Activated CD8-positive, alpha-beta T cell treated with anti-CD3 and anti-CD28 coated beads for 36 hours (primary cell): Measurements from ENCODE around the gene FAM184B. TPM values are rescaled to one million over a fixed set of nuclear protein-coding genes. Genes with fewer than 3 reads are reported as not detected.

Experiments
- ATAC-seq: fragments of 200-7000 bp; cut with Tn5 transposase; one replicate; pipeline ENCODE4 v1.10.0; 2021; ENCODE audit warnings: mild to moderate bottlenecking, moderate library complexity
- CTCF ChIA-PET: fragments of 350-600 bp; sonication (Branson Sonifier 250); formaldehyde crosslinking; loops from one replicate; lab custom pipeline; 2021; ENCODE audit warnings: antibody characterized with exemption; lab: Charles Lee
- POLR2A ChIA-PET: fragments of 350-600 bp; sonication (Branson Sonifier 250); formaldehyde crosslinking; loops from one replicate; lab custom pipeline; 2021; ENCODE audit warnings: antibody characterized with exemption; lab: Charles Lee
- DNase-seq: peaks from one replicate; pipeline ENCODE4 v3.0.0-alpha.2; 2020
- H3K27ac Mint-ChIP-seq: one replicate; pipeline ENCODE4 v1.8.0; 2021; ENCODE audit warnings: mild to moderate bottlenecking, mixed read lengths
- H3K27me3 Mint-ChIP-seq: one replicate; pipeline ENCODE4 v1.8.0; 2021; ENCODE audit warnings: mixed read lengths
- H3K36me3 Mint-ChIP-seq: one replicate; pipeline ENCODE4 v1.8.0; 2021; ENCODE audit warnings: low read depth, mixed read lengths
- H3K4me1 Mint-ChIP-seq: one replicate; pipeline ENCODE4 v1.8.0; 2021; ENCODE audit warnings: low read depth, mixed read lengths
- H3K4me3 Mint-ChIP-seq: one replicate; pipeline ENCODE4 v1.8.0; 2021; ENCODE audit warnings: mild to moderate bottlenecking, moderate library complexity, mixed read lengths
- H3K9me3 Mint-ChIP-seq: one replicate; pipeline ENCODE4 v1.8.0; 2021; ENCODE audit warnings: mixed read lengths
- CTCF ChIP-seq: fragments of 200-600 bp; IDR thresholded peaks from one replicate; pipeline ENCODE4 v1.8.0; 2022; ENCODE audit warnings: antibody characterized with exemption, mild to moderate bottlenecking
- intact Hi-C: fragments of 100-400 bp; cut with micrococcal nuclease; formaldehyde crosslinking; loops from one replicate; pipeline ENCODE4 v1.10.0; 2022
- total RNA-seq, 2 experiments: library from RNA; stranded (reverse); gene quantifications; one replicate each; pipeline ENCODE4 v1.2.3, GENCODE V29; 2021

Gene FAM184B
- total RNA-seq, 2 experiments from 2014 or later, result 0.05 TPM; not detected in 1

DNA sequence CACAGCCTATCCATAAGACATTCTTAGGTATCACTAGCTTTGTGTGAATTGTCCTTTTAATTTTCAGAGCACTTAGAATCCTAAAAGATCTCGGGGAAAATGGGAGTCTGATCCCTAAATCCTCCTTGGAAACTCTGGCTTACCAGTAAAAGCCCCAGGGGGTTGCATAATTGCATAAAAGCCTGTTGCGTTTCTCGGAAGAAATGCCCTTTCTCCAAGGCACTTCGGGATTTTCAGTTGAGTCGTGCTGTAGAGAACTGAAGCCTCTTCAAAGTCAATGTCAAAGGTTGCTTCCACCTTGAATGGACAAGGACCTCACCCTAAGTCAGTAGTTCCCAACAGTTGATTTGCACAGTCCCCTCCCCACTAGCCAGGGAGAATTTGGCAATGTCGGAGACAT lies 20.8 kb downstream of the FAM184B start:
- intact Hi-C loops, result no loop called here
- ChIA-PET POLR2A (interaction anchor here (1.3 kb wide), 1 partner anchor 9 kb away, joined by 3 read pairs; no protein-coding TSS in a partner anchor), CTCF (no interaction called here)
- H3K4me3 Mint-ChIP-seq, result no peak overlapping the region
- no peak for ATAC-seq
- no peaks in the 10 kb centered on the region for H3K36me3 Mint-ChIP-seq
- no peaks in the 10 kb centered on the region for H3K9me3 Mint-ChIP-seq
- no peak overlapping the region for H3K27ac Mint-ChIP-seq
- TF ChIP-seq CTCF, result no peak
- no peaks in the 10 kb centered on the region for H3K27me3 Mint-ChIP-seq
- peaks cover 3% of the 10 kb centered on the region for H3K4me1 Mint-ChIP-seq
- no peak for DNase-seq

DNA sequence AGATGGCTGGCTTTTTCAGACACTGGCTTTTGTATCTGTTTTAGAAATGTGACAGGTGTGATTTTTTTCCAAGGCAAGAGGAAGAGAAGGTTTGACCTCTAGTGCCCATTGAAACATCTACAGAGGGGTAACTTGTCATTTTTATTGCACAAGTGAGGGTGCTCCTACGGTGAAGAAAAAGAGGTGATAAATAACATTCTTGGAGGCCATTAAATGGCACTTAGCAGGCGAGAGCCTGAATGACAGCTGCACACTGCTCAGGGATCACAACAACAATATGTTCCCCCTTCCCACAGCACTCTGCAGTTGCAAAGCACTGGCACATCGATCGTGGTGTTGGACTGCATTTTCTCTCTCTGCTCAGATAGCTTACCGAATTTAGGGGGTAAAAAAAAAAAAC lies 22.9 kb downstream of the FAM184B start:
- DNase-seq (no peak), ATAC-seq (no peak)
- POLR2A ChIA-PET, result no interaction called here
- Mint-ChIP-seq H3K27ac (no peak overlapping the region), H3K27me3 (peaks cover 2% of the 10 kb centered on the region), H3K4me3 (no peak overlapping the region), H3K4me1 (no peaks in the 10 kb centered on the region), H3K9me3 (no peaks in the 10 kb centered on the region), H3K36me3 (no peaks in the 10 kb centered on the region)
- CTCF ChIA-PET, result no interaction called here
- no peak for TF ChIP-seq CTCF
- intact Hi-C loops, result no loop called here

DNA sequence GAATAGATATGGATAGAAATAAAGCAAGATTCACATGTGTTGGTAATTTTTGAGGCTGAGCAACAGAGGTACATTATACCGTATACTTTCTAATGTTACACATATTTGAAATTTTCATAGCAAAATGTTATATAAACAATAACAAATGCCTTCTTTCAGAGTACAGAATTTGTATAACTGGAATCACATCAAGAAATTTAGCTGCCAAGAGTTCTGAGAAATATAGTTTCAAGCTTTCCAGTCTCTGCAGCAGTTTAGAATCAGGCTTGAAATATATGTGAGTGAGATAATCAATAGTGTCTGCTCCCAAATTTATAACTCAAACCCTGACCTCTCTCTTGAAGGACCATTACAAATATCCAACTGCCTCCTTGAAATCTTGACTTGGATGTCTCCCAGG lies 23.8 kb downstream of the FAM184B start:
- TF ChIP-seq CTCF, result no peak
- ATAC-seq, result no peak
- CTCF ChIA-PET, result no interaction called here
- peaks cover 2% of the 10 kb centered on the region for H3K27me3 Mint-ChIP-seq
- H3K27ac Mint-ChIP-seq, result no peak overlapping the region
- no peaks in the 10 kb centered on the region for H3K9me3 Mint-ChIP-seq
- H3K4me3 Mint-ChIP-seq, result no peak overlapping the region
- intact Hi-C loops, result no loop called here
- H3K4me1 Mint-ChIP-seq, result no peaks in the 10 kb centered on the region
- no peaks in the 10 kb centered on the region for H3K36me3 Mint-ChIP-seq
- DNase-seq, result no peak
- POLR2A ChIA-PET, result no interaction called here

GRCh38 chr4:17753646-17754045 lies 27.8 kb downstream of the FAM184B start:
- H3K9me3 Mint-ChIP-seq, result no peaks in the 10 kb centered on the region
- ChIA-PET POLR2A (no interaction called here), CTCF (no interaction called here)
- no peaks in the 10 kb centered on the region for H3K36me3 Mint-ChIP-seq
- H3K4me1 Mint-ChIP-seq, result no peaks in the 10 kb centered on the region
- intact Hi-C loops, result no loop called here
- peaks cover 2% of the 10 kb centered on the region for H3K27me3 Mint-ChIP-seq
- TF ChIP-seq CTCF, result no peak
- ATAC-seq, result no peak
- no peak overlapping the region for H3K27ac Mint-ChIP-seq
- H3K4me3 Mint-ChIP-seq, result no peak overlapping the region
- no peak for DNase-seq

DNA sequence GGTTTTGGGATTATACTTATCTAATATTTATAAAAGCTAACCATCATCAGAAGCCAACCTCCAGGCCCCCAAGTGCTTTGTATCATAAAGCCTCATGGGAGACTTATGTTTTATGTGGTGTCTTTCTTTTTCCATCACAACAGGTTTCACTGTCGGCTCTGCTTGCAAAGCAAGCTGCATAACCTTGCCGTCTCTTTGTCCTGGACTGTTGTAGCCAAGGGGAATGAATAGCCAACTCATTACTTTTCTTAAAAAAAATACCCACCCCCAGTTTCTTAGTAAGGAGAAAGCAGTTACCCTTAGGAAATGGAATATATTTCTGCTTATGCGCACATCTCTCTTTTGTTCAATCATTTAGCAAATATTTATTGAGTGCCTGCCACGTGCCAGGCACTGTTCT lies 40.7 kb downstream of the FAM184B start:
- no peaks in the 10 kb centered on the region for H3K27me3 Mint-ChIP-seq
- ATAC-seq (no peak), DNase-seq (no peak)
- no peak overlapping the region for H3K27ac Mint-ChIP-seq
- no peaks in the 10 kb centered on the region for H3K36me3 Mint-ChIP-seq
- TF ChIP-seq CTCF, result no peak
- H3K4me3 Mint-ChIP-seq, result no peak overlapping the region
- H3K9me3 Mint-ChIP-seq, result no peaks in the 10 kb centered on the region
- ChIA-PET POLR2A (no interaction called here), CTCF (no interaction called here)
- no peaks in the 10 kb centered on the region for H3K4me1 Mint-ChIP-seq
- intact Hi-C loops, result no loop called here
